Suprapubic skin (tissue), 4 donors: ENCODE data around the gene LRRC8D.

Experiments
- CTCF ChIP-seq, 2 donors: fragments of 200-600 bp in 1 of 2; fragments of 450-650 bp in 1 of 2; sonication (generic) in 1 of 2; IDR thresholded peaks; one replicate each; pipeline ENCODE4 v1.5.1; 2016 to 2019; ENCODE audit warnings: antibody characterized with exemption in 2 of 2, mild to moderate bottlenecking in 1 of 2, moderate library complexity in 1 of 2
- EP300 ChIP-seq: sonication (generic); formaldehyde crosslinking; IDR thresholded peaks from one replicate; pipeline ENCODE4 v1.6.1; 2017; ENCODE audit warnings: antibody characterized with exemption
- POLR2A ChIP-seq, 2 donors: fragments of 450-650 bp; IDR thresholded peaks; one replicate each; pipeline ENCODE4 v1.6.1; 2017; ENCODE audit warnings: antibody characterized with exemption in 2 of 2, mild to moderate bottlenecking in 2 of 2, moderate library complexity in 2 of 2
- POLR2AphosphoS5 ChIP-seq, 3 donors: sonication (generic); formaldehyde crosslinking; IDR thresholded peaks; one replicate each; pipeline ENCODE4 v1.6.1; 2017; ENCODE audit warnings: antibody characterized with exemption in 3 of 3

GRCh38 chr1:89871768-89872473 is 51.1 kb downstream of the LRRC8D start:
- no peak for TF ChIP-seq EP300
- TF ChIP-seq CTCF (IDR thresholded peaks at IDR 0.05) = no peak
- TF ChIP-seq POLR2A (IDR thresholded peaks at IDR 0.05) = no peak
- no peak for TF ChIP-seq POLR2AphosphoS5 (IDR thresholded peaks at IDR 0.05)
